Tibial nerve (tissue), 4 donors: ENCODE data around the gene AK9. TPM values are rescaled to one million over a fixed set of nuclear protein-coding genes. Genes with fewer than 3 reads are reported as not detected.

Experiments used
- DNase-seq, 2 donors: peaks; one replicate each; pipeline ENCODE4 v3.0.0-alpha.2; 2019; ENCODE audit warnings: low spot score in 2 of 2
- H3K27ac ChIP-seq, 4 donors: fragments of 200-600 bp; sonication (generic) in 3 of 4; one replicate each; pipeline ENCODE4 v1.5.1; 2017 to 2019; ENCODE audit warnings: mild to moderate bottlenecking in 1 of 4
- H3K27me3 ChIP-seq, 2 donors: fragments of 200-600 bp; sonication (generic) in 1 of 2; one replicate each; pipeline versions ENCODE4 v1.5.1 to v1.6.0; 2017 to 2019
- H3K36me3 ChIP-seq, 3 donors: fragments of 200-600 bp; sonication (generic); one replicate each; pipeline ENCODE4 v1.5.1; 2018 to 2019
- H3K4me1 ChIP-seq, 4 donors: fragments of 200-600 bp; sonication (generic) in 3 of 4; one replicate each; pipeline ENCODE4 v1.5.1; 2017 to 2019
- H3K4me3 ChIP-seq, 4 donors: fragments of 200-600 bp; sonication (generic) in 3 of 4; one replicate each; pipeline ENCODE4 v1.5.1; 2017 to 2019; ENCODE audit warnings: mild to moderate bottlenecking in 1 of 4, moderate library complexity in 1 of 4
- H3K9me3 ChIP-seq, 4 donors: fragments of 200-600 bp; sonication (generic) in 3 of 4; one replicate each; pipeline ENCODE4 v1.5.1; 2017 to 2019
- CTCF ChIP-seq, 5 experiments: fragments of 200-600 bp in 3 of 5; fragments of 450-650 bp in 2 of 5; sonication (generic) in 3 of 5; IDR thresholded peaks; one replicate each; pipeline ENCODE4 v1.5.1; 2016 to 2019; ENCODE audit warnings: antibody characterized with exemption in 5 of 5, mild to moderate bottlenecking in 3 of 5, moderate library complexity in 2 of 5
- EP300 ChIP-seq, 2 donors: sonication (generic); formaldehyde crosslinking; IDR thresholded peaks; one replicate each; pipeline ENCODE4 v1.6.1; 2017; ENCODE audit warnings: antibody characterized with exemption in 2 of 2, mild to moderate bottlenecking in 1 of 2
- POLR2A ChIP-seq, 2 donors: fragments of 450-650 bp; IDR thresholded peaks; one replicate each; pipeline ENCODE4 v1.6.1; 2017; ENCODE audit warnings: antibody characterized with exemption in 2 of 2, mild to moderate bottlenecking in 2 of 2, moderate library complexity in 2 of 2
- WGBS, 2 donors: methylation state at CpG; one replicate each; pipeline ENCODE4 v1.1.5; 2018; 5-methylcytosine and 5-hydroxymethylcytosine counted together
- total RNA-seq, 4 donors: library from RNA; depleted of rRNA; stranded (reverse); fragments of >200 nt; gene quantifications; one replicate each; pipeline ENCODE4 v1.1.0, GENCODE V29; 2016

The AK9 gene
- total RNA-seq, 4 donors from 2014 or later, result 8.1 to 19.8 (median 14.1) TPM

GRCh38 chr6:109456710-109457561 lies 234.1 kb downstream of the AK9 start:
- 43 to 49% methylated on average over 16 of the region's 16 CpGs for WGBS, 2 donors
- H3K4me3 ChIP-seq, result peak overlapping the region in 3 of 4 donors; percentile 58 to 92 (median 75)
- DNase-seq, result peak in 1 of 2 donors; percentile 54
- peaks cover 0 to 38% (median 16%) of the 10 kb centered on the region in 4 donors for H3K4me1 ChIP-seq
- H3K27me3 ChIP-seq, result no peaks in the 10 kb centered on the region
- peak overlapping the region in 3 of 4 donors; percentile 92 to 93 (median 93) for H3K27ac ChIP-seq
- TF ChIP-seq POLR2A (IDR thresholded peaks at IDR 0.05) (no peak), EP300 (IDR thresholded peaks at IDR 0.05) (peak in 1 of 2 donors; percentile 47)
- no peaks in the 10 kb centered on the region for H3K9me3 ChIP-seq
- peaks cover 0 to 26% (median 0%) of the 10 kb centered on the region in 3 donors for H3K36me3 ChIP-seq

GRCh38 chr6:109456111-109456583 lies 234.9 kb downstream of the AK9 start:
- Histone ChIP-seq H3K27me3 (no peaks in the 10 kb centered on the region), H3K9me3 (no peaks in the 10 kb centered on the region), H3K4me3 (peak overlapping the region; percentile 58 to 92 (median 82)), H3K27ac (peak overlapping the region; percentile 56 to 93 (median 92)), H3K4me1 (peaks cover 0 to 38% (median 16%) of the 10 kb centered on the region in 4 donors), H3K36me3 (peaks cover 0 to 26% (median 6%) of the 10 kb centered on the region in 3 donors)
- no peak for DNase-seq
- 7 to 20% methylated on average over 9 to 35 of the region's 38 CpGs for WGBS, 2 donors
- peak in 2 of 5 experiments; percentile 6 to 9 for TF ChIP-seq CTCF (IDR thresholded peaks at IDR 0.05)
- TF ChIP-seq EP300 (IDR thresholded peaks at IDR 0.05), result no peak

- H3K36me3 ChIP-seq, result peaks cover 0 to 27% (median 6%) of the 10 kb centered on the region in 3 donors
- no peaks in the 10 kb centered on the region for H3K27me3 ChIP-seq
- TF ChIP-seq CTCF (IDR thresholded peaks at IDR 0.05), result peak; percentile 36 to 59 (median 48)
- peak in 1 of 2 donors; percentile 14 for TF ChIP-seq EP300 (IDR thresholded peaks at IDR 0.05)
- TF ChIP-seq POLR2A (IDR thresholded peaks at IDR 0.05), result peak; percentile 12 to 20
- peak within 1 kb of the TSS; percentile 56 to 93 (median 92) for H3K27ac ChIP-seq
- peaks cover 0 to 38% (median 16%) of the 10 kb centered on the region in 4 donors for H3K4me1 ChIP-seq
- peak; percentile 54 to 62 for DNase-seq
- H3K9me3 ChIP-seq, result no peaks in the 10 kb centered on the region
- H3K4me3 ChIP-seq, result peak within 1 kb of the TSS; percentile 58 to 92 (median 82)
- 0% methylated on average over 17 to 20 of the region's 70 CpGs for WGBS, 2 donors
Observed at GRCh38 chr6:109455437-109456110, 235.4 kb downstream of the AK9 start, which contains the start of gene MICAL1. MICAL1 (minus strand) TSS chr6:109455772; CDS start chr6:109454196, 1,576 bp downstream.

DNA sequence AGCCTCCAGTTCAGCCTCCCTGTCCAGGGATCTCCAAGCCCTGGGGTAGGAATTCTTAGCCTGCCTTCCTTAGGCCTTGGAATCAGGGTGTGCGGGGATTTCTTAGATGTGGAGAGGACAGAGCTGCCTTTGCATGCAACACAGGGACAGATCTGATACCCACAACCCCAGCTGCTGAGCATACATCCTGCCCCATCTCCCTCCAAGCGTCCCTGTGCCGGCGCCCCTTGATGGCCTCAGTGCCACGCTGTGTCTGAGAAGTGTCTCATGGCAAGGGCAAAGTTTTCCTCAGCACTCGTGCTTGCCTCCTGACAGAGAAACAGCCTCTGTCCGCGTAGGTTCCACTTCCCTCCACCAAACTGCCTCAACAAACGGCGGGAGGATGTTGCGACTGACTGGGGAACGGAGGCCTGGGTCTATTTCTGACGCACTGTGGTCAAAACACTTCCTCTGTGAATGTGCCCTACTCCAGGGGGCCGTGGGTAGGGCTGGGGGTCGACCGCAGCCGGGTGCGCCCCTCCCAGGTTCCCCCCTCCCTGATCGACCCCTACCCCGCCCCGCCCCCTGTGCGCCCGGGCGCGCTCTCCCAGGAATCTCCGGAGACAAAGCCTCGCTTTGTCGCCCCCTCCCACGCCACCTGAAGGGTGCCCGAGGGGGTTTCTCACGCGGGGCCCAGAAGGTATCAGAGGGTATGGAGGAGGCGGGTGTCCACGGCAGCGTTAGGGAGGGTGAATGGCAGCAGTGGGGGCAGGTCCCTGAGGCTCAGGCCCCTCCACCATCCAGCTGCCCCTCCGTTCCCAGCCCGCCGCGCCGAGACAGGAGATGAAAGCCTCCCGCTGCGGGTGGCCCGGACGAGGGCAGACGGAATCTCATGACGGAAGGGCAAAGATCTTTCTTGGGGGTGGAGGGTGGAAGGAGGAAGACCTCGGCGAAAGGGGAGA lies 236.2 kb downstream of the AK9 start:
- Histone ChIP-seq H3K36me3 (peaks cover 0 to 34% (median 6%) of the 10 kb centered on the region in 3 donors), H3K27me3 (no peaks in the 10 kb centered on the region), H3K4me3 (peak overlapping the region; percentile 58 to 92 (median 82)), H3K27ac (peak overlapping the region; percentile 56 to 93 (median 92)), H3K4me1 (peaks cover 0 to 38% (median 18%) of the 10 kb centered on the region in 4 donors), H3K9me3 (no peaks in the 10 kb centered on the region)
- 5 to 6% methylated on average over 30 to 41 of the region's 48 CpGs for WGBS, 2 donors
- peak in 1 of 2 donors; percentile 41 for DNase-seq
- TF ChIP-seq EP300 (IDR thresholded peaks at IDR 0.05) (peak in 1 of 2 donors; percentile 65), CTCF (IDR thresholded peaks at IDR 0.05) (no peak), POLR2A (IDR thresholded peaks at IDR 0.05) (peak; percentile 31 to 34)
